HCT116 (cell line): ENCODE data around the gene NOP10. TPM values are rescaled to one million over a fixed set of nuclear protein-coding genes. Genes with fewer than 3 reads are reported as not detected.

Experiments
- ATAC-seq: fragments of 200-7000 bp; cut with Tn5 transposase; 2 replicates; pipeline ENCODE4 v1.9.1; 2020; ENCODE audit warnings: mild to moderate bottlenecking, moderate library complexity
- BruUV-seq: library from RNA; stranded (reverse); fragments of 400-500 nt; replicated peaks from 2 replicates; lab custom pipeline; 2021; lab: Mats Ljungman, UMichigan
- CTCF ChIA-PET: fragments of 300-600 bp; sonication (Branson Sonifier 250); formaldehyde crosslinking; loops from one replicate; lab custom pipeline; 2021; ENCODE audit warnings: antibody characterized with exemption; lab: Charles Lee
- POLR2A ChIA-PET: fragments of 300-600, 350-600 bp; sonication (Branson Sonifier 250); formaldehyde crosslinking; loops from one replicate; lab custom pipeline; 2021; ENCODE audit warnings: antibody characterized with exemption; lab: Charles Lee
- RAD21 ChIA-PET, 2 experiments: fragments of 300-600 bp; sonication (Branson Sonifier 250); formaldehyde crosslinking; loops; one replicate each; lab custom pipeline; 2023; ENCODE audit warnings: low total read pairs in 2 of 2; ENCODE audit not compliant: uncharacterized antibody in 2 of 2, unreplicated experiment in 2 of 2, low non-redundant PET in 1 of 2; lab: Charles Lee
- DNase-seq: peaks from one replicate; pipeline ENCODE4 v3.0.0-alpha.2; 2010; ENCODE audit warnings: low read depth, low spot score
- H2AFZ ChIP-seq: fragments of 200-600 bp; shearing (Covaris generic), sonication (generic); 2 replicates; pipeline ENCODE4 v1.6.1; 2017; ENCODE audit warnings: low read depth, mixed run types, mixed read lengths, antibody characterized with exemption, low read length; ENCODE audit not compliant: poor library complexity, severe bottlenecking
- H3K27ac ChIP-seq: 2 replicates; pipeline ENCODE4 v1.5.1; 2012; ENCODE audit warnings: low read depth, low read length
- H3K27me3 ChIP-seq: fragments of 200-600 bp; sonication (generic); 2 replicates; pipeline ENCODE4 v1.6.1; 2016; ENCODE audit warnings: mixed run types, low read length, mixed read lengths; ENCODE audit not compliant: insufficient read depth
- H3K36me3 ChIP-seq, 2 experiments: fragments of 200-500 bp in 1 of 2; fragments of 200-600 bp in 1 of 2; sonication (Bioruptor generic) in 1 of 2; sonication (generic) in 1 of 2; 2 replicates each; pipeline versions ENCODE4 v1.5.1 to v1.6.1; 2014 to 2016; ENCODE audit warnings: low read length in 2 of 2, inconsistent platforms in 1 of 2, mixed read lengths in 1 of 2, mixed run types in 1 of 2; ENCODE audit not compliant: insufficient read depth in 2 of 2, control insufficient read depth in 1 of 2
- H3K4me1 ChIP-seq, 2 experiments: fragments of 200-600 bp in 1 of 2; sonication (generic) in 1 of 2; 2 replicates each; pipeline versions ENCODE4 v1.5.1 to v1.6.1; 2012 to 2017; ENCODE audit warnings: low read length in 2 of 2, inconsistent platforms in 1 of 2, mild to moderate bottlenecking in 1 of 2, mixed read lengths in 1 of 2, mixed run types in 1 of 2, moderate library complexity in 1 of 2; ENCODE audit not compliant: insufficient read depth in 2 of 2, control insufficient read depth in 1 of 2
- H3K4me2 ChIP-seq: fragments of 200-600 bp; sonication (generic); 2 replicates; pipeline ENCODE4 v1.6.1; 2017; ENCODE audit warnings: mixed run types, low read length, mixed read lengths
- H3K4me3 ChIP-seq, 2 experiments: fragments of 200-600 bp in 1 of 2; sonication (generic) in 1 of 2; replicated peaks in 1 of 2; 2 replicates each; pipeline ENCODE4 v1.5.1; 2011 to 2016; ENCODE audit warnings: low read length in 2 of 2, control low read depth in 1 of 2, low read depth in 1 of 2, mild to moderate bottlenecking in 1 of 2, mixed read lengths in 1 of 2, mixed run types in 1 of 2
- H3K79me2 ChIP-seq: fragments of 200-600 bp; sonication (generic); 2 replicates; pipeline ENCODE4 v1.6.1; 2017; ENCODE audit warnings: mild to moderate bottlenecking, mixed run types, low read length, moderate library complexity, mixed read lengths; ENCODE audit not compliant: insufficient read depth
- H3K9ac ChIP-seq: fragments of 200-600 bp; sonication (generic); 2 replicates; pipeline ENCODE4 v1.6.1; 2016; ENCODE audit warnings: low read length, mixed read lengths
- H3K9me2 ChIP-seq: fragments of 200-600 bp; sonication (generic), shearing (Covaris generic); 2 replicates; pipeline ENCODE4 v1.6.1; 2017; ENCODE audit warnings: mixed run types, mild to moderate bottlenecking, moderate library complexity; ENCODE audit not compliant: insufficient read depth
- H3K9me3 ChIP-seq, 2 experiments: fragments of 200-500 bp in 1 of 2; fragments of 200-600 bp in 1 of 2; sonication (Bioruptor generic) in 1 of 2; sonication (generic) in 1 of 2; 2 replicates each; pipeline ENCODE4 v1.6.1; 2014 to 2017; ENCODE audit warnings: low read length in 2 of 2, mixed read lengths in 2 of 2, inconsistent platforms in 1 of 2, low read depth in 1 of 2, mild to moderate bottlenecking in 1 of 2, mixed run types in 1 of 2, moderate library complexity in 1 of 2; ENCODE audit not compliant: control insufficient read depth in 1 of 2, insufficient read depth in 1 of 2
- H4K20me1 ChIP-seq: fragments of 200-600 bp; sonication (generic), shearing (Covaris generic); 2 replicates; pipeline ENCODE4 v1.6.1; 2017; ENCODE audit warnings: mixed run types, mild to moderate bottlenecking, moderate library complexity; ENCODE audit not compliant: insufficient read depth
- CEBPB ChIP-seq: IDR thresholded peaks from 2 replicates; pipeline ENCODE4 v1.6.1; 2012; ENCODE audit warnings: low read depth
- EGR1 ChIP-seq: IDR thresholded peaks from 2 replicates; pipeline ENCODE4 v1.6.1; 2012; ENCODE audit warnings: low read depth
- EZH2 ChIP-seq: fragments of 200-600 bp; sonication (generic); IDR thresholded peaks from 2 replicates; pipeline ENCODE4 v1.6.1; 2017; ENCODE audit warnings: antibody characterized with exemption, mixed run types
- EZH2phosphoT487 ChIP-seq: fragments of 200-600 bp; IDR thresholded peaks from 2 replicates; pipeline ENCODE4 v1.6.1; 2018; ENCODE audit warnings: antibody characterized with exemption, borderline replicate concordance
- FOSL1 ChIP-seq: IDR thresholded peaks from 2 replicates; pipeline ENCODE4 v1.6.1; 2012; ENCODE audit warnings: low read depth
- JUND ChIP-seq: IDR thresholded peaks from 2 replicates; pipeline ENCODE4 v1.6.1; 2012
- POLR2AphosphoS5 ChIP-seq: IDR thresholded peaks from 2 replicates; pipeline ENCODE4 v1.6.1; 2011; ENCODE audit warnings: mild to moderate bottlenecking, low read depth, low read length, moderate library complexity
- RAD21 ChIP-seq: IDR thresholded peaks from 2 replicates; pipeline ENCODE4 v1.6.1; 2012; ENCODE audit warnings: low read depth, mild to moderate bottlenecking
- SIN3A ChIP-seq: IDR thresholded peaks from 2 replicates; pipeline ENCODE4 v1.6.1; 2012; ENCODE audit warnings: low read depth
- SP1 ChIP-seq: IDR thresholded peaks from 2 replicates; pipeline ENCODE4 v1.6.1; 2012; ENCODE audit warnings: low read depth
- TCF7L2 ChIP-seq: IDR thresholded peaks from 2 replicates; pipeline ENCODE4 v1.7.0; 2011; ENCODE audit warnings: borderline replicate concordance, inconsistent platforms; ENCODE audit not compliant: insufficient read depth, insufficient read length; ENCODE audit errors: extremely low read depth
- YY1 ChIP-seq: IDR thresholded peaks from 2 replicates; pipeline ENCODE4 v1.6.1; 2011; ENCODE audit warnings: low read length, low read depth, moderate library complexity, mild to moderate bottlenecking; ENCODE audit not compliant: insufficient replicate concordance; ENCODE audit errors: extremely low read depth
- ZFX ChIP-seq: fragments of 450-650 bp; IDR thresholded peaks from 2 replicates; pipeline ENCODE4 v1.6.1; 2017
- intact Hi-C: fragments of 100-400 bp; cut with micrococcal nuclease; formaldehyde crosslinking; loops from 2 replicates; pipeline ENCODE4 v1.10.0; 2022
- total RNA-seq: library from RNA; stranded (reverse); gene quantifications from one replicate; pipeline ENCODE4 v1.2.1, GENCODE V29; 2021; ENCODE audit not compliant: unreplicated experiment
- TF ChIP-seq, protein P1 (sequence below): IDR thresholded peaks from 2 replicates; pipeline ENCODE4 v1.6.1; 2012; ENCODE audit warnings: low read depth
- TF ChIP-seq, protein P2 (sequence below): IDR thresholded peaks from 2 replicates; pipeline ENCODE4 v1.6.1; 2012
- TF ChIP-seq, protein P3 (sequence below), 3 experiments: fragments of 200-600 bp in 1 of 3; sonication (generic) in 1 of 3; IDR thresholded peaks in 2 of 3; conservative IDR thresholded peaks in 1 of 3; 2 replicates each; pipeline ENCODE4 v1.5.1; 2012 to 2017; ENCODE audit warnings: low read depth in 2 of 3, low read length in 2 of 3, antibody characterized with exemption in 1 of 3, borderline replicate concordance in 1 of 3, control low read depth in 1 of 3, mild to moderate bottlenecking in 1 of 3, mixed read lengths in 1 of 3, mixed run types in 1 of 3, moderate library complexity in 1 of 3; ENCODE audit not compliant: insufficient read depth in 1 of 3

The NOP10 gene
- total RNA-seq, 1 experiment from 2014 or later = 216 TPM

DNA sequence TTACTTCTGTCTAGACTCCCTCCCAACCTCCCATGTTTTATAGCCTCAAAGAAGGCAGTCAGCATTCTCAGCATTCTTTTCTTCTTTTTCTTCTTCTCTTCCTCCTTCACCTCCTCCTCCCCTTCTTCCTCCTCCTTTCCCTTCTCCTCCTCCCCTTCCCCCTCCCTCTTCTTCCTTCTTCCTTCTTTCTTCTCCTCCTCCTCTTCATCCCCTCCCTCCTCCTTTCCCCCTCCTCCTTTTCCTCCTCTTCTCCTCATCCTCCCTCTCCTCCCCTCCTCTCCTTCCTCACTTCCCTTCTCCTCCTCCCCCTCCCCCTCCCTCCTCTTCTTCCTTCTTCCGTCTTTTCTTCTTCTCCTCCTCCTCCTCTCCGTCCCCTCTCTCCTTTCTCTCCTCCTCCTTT lies 27.7 kb upstream of the NOP10 start:
- Histone ChIP-seq H3K27ac (no peak overlapping the region), H3K27me3 (no peaks in the 10 kb centered on the region), H3K9me3 (no peaks in the 10 kb centered on the region), H4K20me1 (no peaks in the 10 kb centered on the region; the same call in 1 of the 2 replicates), H3K36me3 (no peaks in the 10 kb centered on the region), H3K79me2 (peaks cover 11% of the 10 kb centered on the region), H3K4me2 (no peak overlapping the region), H2AFZ (no peak overlapping the region), H3K9me2 (no peaks in the 10 kb centered on the region), H3K4me3 (no peak overlapping the region), H3K4me1 (peaks cover 12 to 15% of the 10 kb centered on the region in 2 experiments), H3K9ac (no peak overlapping the region)
- intact Hi-C loops = no loop called here
- no peak for ATAC-seq
- ChIA-PET POLR2A (no interaction called here), RAD21 (no interaction called here), CTCF (no interaction called here)
- DNase-seq = no peak
- BruUV-seq = no TSS peak
- no peak for TF ChIP-seq RAD21
- no peak for TF ChIP-seq JUND
- no peak for TF ChIP-seq SP1

DNA sequence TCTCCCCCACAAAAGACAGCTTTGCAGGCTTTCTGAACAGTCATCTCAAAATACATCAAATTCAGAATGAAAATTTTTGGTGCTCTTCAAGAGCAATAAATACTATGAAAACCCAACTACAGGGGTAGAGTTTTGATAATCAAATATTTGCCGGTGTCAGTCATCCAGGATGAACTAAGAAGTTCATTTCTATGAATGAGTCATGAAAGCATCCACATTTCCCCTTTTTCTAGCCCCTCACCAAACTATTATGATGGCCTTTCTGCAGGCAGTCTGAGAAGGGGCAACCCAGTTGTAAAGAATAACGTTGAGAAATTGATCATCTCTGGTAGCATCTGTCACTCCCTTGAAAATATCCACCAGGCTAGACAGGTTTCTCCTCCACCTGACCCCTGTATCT lies 27.2 kb upstream of the NOP10 start:
- intact Hi-C loops = no loop called here
- ATAC-seq (no peak), DNase-seq (no peak)
- Histone ChIP-seq H3K4me2 (no peak overlapping the region), H2AFZ (no peak overlapping the region), H3K79me2 (peaks cover 16% of the 10 kb centered on the region), H3K36me3 (no peaks in the 10 kb centered on the region), H3K27me3 (no peaks in the 10 kb centered on the region), H3K9me3 (no peaks in the 10 kb centered on the region), H3K4me1 (peaks cover 15 to 19% of the 10 kb centered on the region in 2 experiments), H3K4me3 (no peak overlapping the region), H3K9me2 (no peaks in the 10 kb centered on the region), H3K9ac (no peak overlapping the region), H3K27ac (no peak overlapping the region), H4K20me1 (no peaks in the 10 kb centered on the region; the same call in 1 of the 2 replicates)
- BruUV-seq = no TSS peak
- RAD21 ChIA-PET = no interaction called here
- POLR2A ChIA-PET = no interaction called here
- TF ChIP-seq CEBPB (no peak), RAD21 (no peak), FOSL1 (no peak), EZH2 (no peak), ZFX (no peak), SP1 (no peak), SIN3A (no peak), TCF7L2 (no peak), POLR2AphosphoS5 (no peak), EGR1 (no peak), EZH2phosphoT487 (no peak), YY1 (no peak)
- TF ChIP-seq, protein P1, sequence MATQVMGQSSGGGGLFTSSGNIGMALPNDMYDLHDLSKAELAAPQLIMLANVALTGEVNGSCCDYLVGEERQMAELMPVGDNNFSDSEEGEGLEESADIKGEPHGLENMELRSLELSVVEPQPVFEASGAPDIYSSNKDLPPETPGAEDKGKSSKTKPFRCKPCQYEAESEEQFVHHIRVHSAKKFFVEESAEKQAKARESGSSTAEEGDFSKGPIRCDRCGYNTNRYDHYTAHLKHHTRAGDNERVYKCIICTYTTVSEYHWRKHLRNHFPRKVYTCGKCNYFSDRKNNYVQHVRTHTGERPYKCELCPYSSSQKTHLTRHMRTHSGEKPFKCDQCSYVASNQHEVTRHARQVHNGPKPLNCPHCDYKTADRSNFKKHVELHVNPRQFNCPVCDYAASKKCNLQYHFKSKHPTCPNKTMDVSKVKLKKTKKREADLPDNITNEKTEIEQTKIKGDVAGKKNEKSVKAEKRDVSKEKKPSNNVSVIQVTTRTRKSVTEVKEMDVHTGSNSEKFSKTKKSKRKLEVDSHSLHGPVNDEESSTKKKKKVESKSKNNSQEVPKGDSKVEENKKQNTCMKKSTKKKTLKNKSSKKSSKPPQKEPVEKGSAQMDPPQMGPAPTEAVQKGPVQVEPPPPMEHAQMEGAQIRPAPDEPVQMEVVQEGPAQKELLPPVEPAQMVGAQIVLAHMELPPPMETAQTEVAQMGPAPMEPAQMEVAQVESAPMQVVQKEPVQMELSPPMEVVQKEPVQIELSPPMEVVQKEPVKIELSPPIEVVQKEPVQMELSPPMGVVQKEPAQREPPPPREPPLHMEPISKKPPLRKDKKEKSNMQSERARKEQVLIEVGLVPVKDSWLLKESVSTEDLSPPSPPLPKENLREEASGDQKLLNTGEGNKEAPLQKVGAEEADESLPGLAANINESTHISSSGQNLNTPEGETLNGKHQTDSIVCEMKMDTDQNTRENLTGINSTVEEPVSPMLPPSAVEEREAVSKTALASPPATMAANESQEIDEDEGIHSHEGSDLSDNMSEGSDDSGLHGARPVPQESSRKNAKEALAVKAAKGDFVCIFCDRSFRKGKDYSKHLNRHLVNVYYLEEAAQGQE = no peak
- TF ChIP-seq, protein P2, sequence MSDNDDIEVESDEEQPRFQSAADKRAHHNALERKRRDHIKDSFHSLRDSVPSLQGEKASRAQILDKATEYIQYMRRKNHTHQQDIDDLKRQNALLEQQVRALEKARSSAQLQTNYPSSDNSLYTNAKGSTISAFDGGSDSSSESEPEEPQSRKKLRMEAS = no peak
- TF ChIP-seq, protein P3, sequence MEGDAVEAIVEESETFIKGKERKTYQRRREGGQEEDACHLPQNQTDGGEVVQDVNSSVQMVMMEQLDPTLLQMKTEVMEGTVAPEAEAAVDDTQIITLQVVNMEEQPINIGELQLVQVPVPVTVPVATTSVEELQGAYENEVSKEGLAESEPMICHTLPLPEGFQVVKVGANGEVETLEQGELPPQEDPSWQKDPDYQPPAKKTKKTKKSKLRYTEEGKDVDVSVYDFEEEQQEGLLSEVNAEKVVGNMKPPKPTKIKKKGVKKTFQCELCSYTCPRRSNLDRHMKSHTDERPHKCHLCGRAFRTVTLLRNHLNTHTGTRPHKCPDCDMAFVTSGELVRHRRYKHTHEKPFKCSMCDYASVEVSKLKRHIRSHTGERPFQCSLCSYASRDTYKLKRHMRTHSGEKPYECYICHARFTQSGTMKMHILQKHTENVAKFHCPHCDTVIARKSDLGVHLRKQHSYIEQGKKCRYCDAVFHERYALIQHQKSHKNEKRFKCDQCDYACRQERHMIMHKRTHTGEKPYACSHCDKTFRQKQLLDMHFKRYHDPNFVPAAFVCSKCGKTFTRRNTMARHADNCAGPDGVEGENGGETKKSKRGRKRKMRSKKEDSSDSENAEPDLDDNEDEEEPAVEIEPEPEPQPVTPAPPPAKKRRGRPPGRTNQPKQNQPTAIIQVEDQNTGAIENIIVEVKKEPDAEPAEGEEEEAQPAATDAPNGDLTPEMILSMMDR (IDR thresholded peaks at IDR 0.05 in 2 of 3, conservative IDR thresholded peaks at IDR 0.05 in 1 of 3; ENCODE audit: borderline replicate concordance in 1 of 3, insufficient read depth in 1 of 3, low read depth in 2 of 3, low read length in 2 of 3) = no peak
- CTCF ChIA-PET = no interaction called here
